Thyroid gland (tissue), 4 donors: ENCODE results near the gene SNRPD3.

ENCODE experiments used
- POLR2A ChIP-seq, 2 donors: fragments of 450-650 bp; IDR thresholded peaks; one replicate each; pipeline ENCODE4 v1.6.1; 2017; ENCODE audit warnings: antibody characterized with exemption in 2 of 2, mild to moderate bottlenecking in 2 of 2, moderate library complexity in 1 of 2
- TF ChIP-seq, protein P1 (sequence below), 6 experiments: fragments of 200-600 bp in 3 of 6; fragments of 450-650 bp in 3 of 6; sonication (generic) in 3 of 6; IDR thresholded peaks; one replicate each; pipeline ENCODE4 v1.5.1; 2016 to 2019; ENCODE audit warnings: antibody characterized with exemption in 6 of 6, mild to moderate bottlenecking in 2 of 6, inconsistent platforms in 1 of 6, moderate library complexity in 1 of 6

DNA sequence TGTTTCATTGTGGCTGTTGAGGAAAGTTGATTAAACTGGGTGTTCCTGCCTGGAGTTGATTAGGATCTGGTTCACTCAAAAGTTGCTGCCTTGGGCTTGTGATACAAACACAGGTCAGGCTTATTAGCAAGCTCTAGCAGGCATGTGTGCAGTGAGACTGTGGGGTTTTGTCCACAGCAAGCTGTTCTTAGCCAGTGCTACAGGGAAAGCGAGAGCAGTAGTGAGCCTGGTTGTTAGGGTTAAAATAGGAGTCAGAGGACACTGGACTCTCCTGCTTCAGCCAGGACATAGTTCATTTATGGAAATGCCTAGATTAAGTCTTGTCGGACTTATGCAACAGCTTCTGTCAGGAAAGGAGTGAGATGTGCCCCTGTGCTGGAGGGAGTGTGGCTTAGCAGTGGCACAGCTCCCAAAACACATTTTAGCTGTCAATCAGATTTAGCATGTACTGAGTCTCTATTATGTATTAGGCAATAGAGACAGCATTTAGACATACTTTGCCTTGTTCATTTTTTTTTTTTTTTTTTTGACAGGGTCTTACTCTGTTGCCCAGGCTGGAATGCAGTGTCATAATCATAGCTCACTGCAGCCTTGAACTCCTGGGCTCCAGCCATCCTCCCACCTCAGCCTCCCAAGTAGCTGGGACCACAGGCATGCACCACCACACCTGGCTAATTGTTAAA is 8.7 kb downstream of the SNRPD3 start:
- no peak for TF ChIP-seq POLR2A (IDR thresholded peaks at IDR 0.05)
- TF ChIP-seq, protein P1, sequence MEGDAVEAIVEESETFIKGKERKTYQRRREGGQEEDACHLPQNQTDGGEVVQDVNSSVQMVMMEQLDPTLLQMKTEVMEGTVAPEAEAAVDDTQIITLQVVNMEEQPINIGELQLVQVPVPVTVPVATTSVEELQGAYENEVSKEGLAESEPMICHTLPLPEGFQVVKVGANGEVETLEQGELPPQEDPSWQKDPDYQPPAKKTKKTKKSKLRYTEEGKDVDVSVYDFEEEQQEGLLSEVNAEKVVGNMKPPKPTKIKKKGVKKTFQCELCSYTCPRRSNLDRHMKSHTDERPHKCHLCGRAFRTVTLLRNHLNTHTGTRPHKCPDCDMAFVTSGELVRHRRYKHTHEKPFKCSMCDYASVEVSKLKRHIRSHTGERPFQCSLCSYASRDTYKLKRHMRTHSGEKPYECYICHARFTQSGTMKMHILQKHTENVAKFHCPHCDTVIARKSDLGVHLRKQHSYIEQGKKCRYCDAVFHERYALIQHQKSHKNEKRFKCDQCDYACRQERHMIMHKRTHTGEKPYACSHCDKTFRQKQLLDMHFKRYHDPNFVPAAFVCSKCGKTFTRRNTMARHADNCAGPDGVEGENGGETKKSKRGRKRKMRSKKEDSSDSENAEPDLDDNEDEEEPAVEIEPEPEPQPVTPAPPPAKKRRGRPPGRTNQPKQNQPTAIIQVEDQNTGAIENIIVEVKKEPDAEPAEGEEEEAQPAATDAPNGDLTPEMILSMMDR (IDR thresholded peaks at IDR 0.05), result no peak
